GM12873 (cell line): Measurements from ENCODE around the gene BACE1-AS.

Experiments
- CTCF ChIP-seq: IDR thresholded peaks from 2 replicates; pipeline ENCODE4 v1.5.1; 2012; ENCODE audit warnings: low read depth, mild to moderate bottlenecking, moderate library complexity, low read length, control low read depth; ENCODE audit not compliant: insufficient read depth; ENCODE audit errors: missing control alignments

Gene BACE1-AS

GRCh38 chr11:117281159-117281558 lies 10.0 kb upstream of the BACE1-AS start:
- TF ChIP-seq CTCF, result no peak

- no peak for TF ChIP-seq CTCF
Observed at GRCh38 chr11:117281869-117282268, 9.3 kb upstream of the BACE1-AS start.

- no peak for TF ChIP-seq CTCF
Observed at GRCh38 chr11:117282956-117283355, 8.2 kb upstream of the BACE1-AS start.

- no peak for TF ChIP-seq CTCF
Observed at GRCh38 chr11:117284053-117284452, 7.1 kb upstream of the BACE1-AS start.

GRCh38 chr11:117286588-117286987 lies 4.6 kb upstream of the BACE1-AS start:
- no peak for TF ChIP-seq CTCF

- TF ChIP-seq CTCF, result no peak
Observed at GRCh38 chr11:117287668-117288067, 3.5 kb upstream of the BACE1-AS start.

- no peak for TF ChIP-seq CTCF
Observed at GRCh38 chr11:117289795-117290194, 1.4 kb upstream of the BACE1-AS start.
